ENCODE data around the gene ATRNL1. TPM values are rescaled to one million over a fixed set of nuclear protein-coding genes. Genes with fewer than 3 reads are reported as not detected.

Gene ATRNL1
- total and polyA plus RNA-seq, 2 of the 8 experiments (the other 6 are each of a cell fraction or from before 2014, with no cell fraction given), result 5.1 to 17.6 TPM

- no peak overlapping the region for H3K27ac ChIP-seq (ENCODE audit: low read depth, low read length)
- no peaks in the 10 kb centered on the region for H4K20me1 ChIP-seq (replicated peaks in 1 of 2; ENCODE audit: control insufficient read depth in 1 of 2, insufficient read depth in 2 of 2, low read length in 2 of 2)
- H2BK5ac ChIP-seq (ENCODE audit: low read depth, low read length), result no peak overlapping the region
- H2AK5ac ChIP-seq (ENCODE audit: low read depth, low read length), result no peak overlapping the region
- no peaks in the 10 kb centered on the region for H3K4me1 ChIP-seq (replicated peaks in 1 of 4; ENCODE audit: control insufficient read depth in 3 of 4, insufficient read depth in 4 of 4, low read length in 3 of 4)
- no peak overlapping the region for H3K9ac ChIP-seq (replicated peaks in 1 of 4; ENCODE audit: extremely low read depth in 1 of 4, low read depth in 3 of 4, low read length in 3 of 4)
- no peak overlapping the region for H3K4me2 ChIP-seq (ENCODE audit: insufficient read depth in 1 of 2, low read depth in 2 of 2, low read length in 2 of 2)
- no peaks in the 10 kb centered on the region for H3K36me3 ChIP-seq (ENCODE audit: control insufficient read depth in 2 of 4, insufficient read depth in 4 of 4, low read length in 3 of 4)
- TF ChIP-seq CBX8 (IDR thresholded peaks at IDR 0.05; ENCODE audit: borderline replicate concordance, low read depth, low read length), result no peak
- TF ChIP-seq SAP30 (IDR thresholded peaks at IDR 0.05; ENCODE audit: insufficient read depth, insufficient replicate concordance, low read length), result no peak
- TF ChIP-seq YY1 (IDR thresholded peaks at IDR 0.05; ENCODE audit: low read depth, low read length), result no peak
- no peak for TF ChIP-seq TAF7 (optimal IDR thresholded peaks at IDR 0.05; ENCODE audit: borderline replicate concordance, low read depth, low read length)
- no peak overlapping the region for H3K23ac ChIP-seq (ENCODE audit: insufficient read length)
- H2BK12ac ChIP-seq (ENCODE audit: low read depth, low read length), result no peak overlapping the region
- H3K23me2 ChIP-seq (ENCODE audit: low read depth, low read length), result no peaks in the 10 kb centered on the region
- FAIRE-seq, result no peak
- CTCF ChIA-PET (ENCODE audit: partially characterized antibody), result interaction anchor here (0.6 to 6.9 kb wide), 2 partner anchors 66 to 247 kb away, joined by 3 to 96 read pairs; no protein-coding TSS in a partner anchor
- H3K18ac ChIP-seq (ENCODE audit: extremely low read depth, low read length), result no peak overlapping the region
- no peak overlapping the region for H2AFZ ChIP-seq (ENCODE audit: low read length)
- no peak overlapping the region for H4K91ac ChIP-seq (replicated peaks; ENCODE audit: insufficient read length, low read length)
- H4K8ac ChIP-seq (ENCODE audit: extremely low read depth, insufficient read depth, low read length), result no peak overlapping the region
- 90% methylated on average over 4 of the region's 4 CpGs; no CpG with 5 or more reads in 1 of the 2 experiments for WGBS, 2 experiments (ENCODE audit: extremely low coverage in 1 of 2, insufficient coverage in 1 of 2, insufficient read length in 1 of 2, insufficient replicate concordance in 2 of 2, low coverage in 1 of 2, low lambda C conversion rate in 2 of 2, missing lambda C conversion rate in 1 of 2)
- H3K56ac ChIP-seq (replicated peaks; ENCODE audit: insufficient read length, low read depth, low read length), result no peak overlapping the region
- no peaks in the 10 kb centered on the region for H3K9me3 ChIP-seq (ENCODE audit: insufficient read depth in 2 of 2, low read depth in 1 of 2, low read length in 1 of 2)
- H3K27me3 ChIP-seq (replicated peaks in 1 of 4; ENCODE audit: control insufficient read depth in 3 of 4, extremely low read depth in 1 of 4, insufficient read depth in 3 of 4, low read length in 3 of 4), result no peaks in the 10 kb centered on the region
- H2BK15ac ChIP-seq (ENCODE audit: low read length), result no peak overlapping the region
- DNase-seq (ENCODE audit: low read depth in 1 of 2, low spot score in 2 of 2), result no peak
- H4K5ac ChIP-seq (ENCODE audit: insufficient read length, low read depth, low read length), result no peak overlapping the region
- no peaks in the 10 kb centered on the region for H3K79me2 ChIP-seq (ENCODE audit: control insufficient read depth in 1 of 2, insufficient read depth in 2 of 2, low read length in 2 of 2)
- H3K4ac ChIP-seq (replicated peaks; ENCODE audit: insufficient read length, low read depth, low read length), result no peak overlapping the region
- H3K79me1 ChIP-seq (ENCODE audit: low read depth, low read length), result no peaks in the 10 kb centered on the region
- H2BK120ac ChIP-seq (replicated peaks; ENCODE audit: low read depth, low read length), result no peak overlapping the region
- no peak overlapping the region for H3K14ac ChIP-seq (ENCODE audit: insufficient read length)
- POLR2A ChIA-PET (ENCODE audit: partially characterized antibody), result no interaction called here
- no peak overlapping the region for H2BK20ac ChIP-seq (ENCODE audit: low read length)
- H3K4me3 ChIP-seq (ENCODE audit: extremely low read depth in 1 of 4, insufficient read depth in 2 of 4, low read depth in 3 of 4, low read length in 4 of 4), result no peak overlapping the region
These were observed 32.3 kb downstream of the ATRNL1 start for GRCh38 chr10:115125505-115125904.

Measured in H1 (cell line).